PFSK-1 (cell line): ENCODE data around the gene GPNMB.

Experiments
- FOXP2 ChIP-seq: optimal IDR thresholded peaks from 2 replicates; pipeline ENCODE3; 2011; ENCODE audit warnings: borderline replicate concordance, control low read depth, inconsistent platforms; ENCODE audit not compliant: insufficient read depth; ENCODE audit errors: extremely low read length, extremely low read depth
- POLR2AphosphoS5 ChIP-seq: IDR thresholded peaks from 2 replicates; pipeline ENCODE4 v1.6.1; 2012; ENCODE audit warnings: low read depth, mild to moderate bottlenecking, control low read depth, low read length, moderate library complexity
- SIN3A ChIP-seq: IDR thresholded peaks from 2 replicates; pipeline ENCODE4 v1.6.1; 2012; ENCODE audit warnings: mild to moderate bottlenecking, low read length, moderate library complexity, borderline replicate concordance; ENCODE audit not compliant: insufficient read depth
- TAF1 ChIP-seq: IDR thresholded peaks from 2 replicates; pipeline ENCODE4 v1.6.1; 2012; ENCODE audit warnings: low read length, control low read depth, borderline replicate concordance; ENCODE audit not compliant: insufficient read depth
- TF ChIP-seq, protein P1 (sequence below), 2 experiments: IDR thresholded peaks; 2 replicates each; pipeline versions ENCODE4 v1.6.1 to v1.8.0; 2011 to 2012; ENCODE audit warnings: low read depth in 2 of 2, low read length in 2 of 2, control low read depth in 1 of 2, inconsistent platforms in 1 of 2, mild to moderate bottlenecking in 1 of 2, moderate library complexity in 1 of 2; ENCODE audit not compliant: insufficient read depth in 1 of 2

DNA sequence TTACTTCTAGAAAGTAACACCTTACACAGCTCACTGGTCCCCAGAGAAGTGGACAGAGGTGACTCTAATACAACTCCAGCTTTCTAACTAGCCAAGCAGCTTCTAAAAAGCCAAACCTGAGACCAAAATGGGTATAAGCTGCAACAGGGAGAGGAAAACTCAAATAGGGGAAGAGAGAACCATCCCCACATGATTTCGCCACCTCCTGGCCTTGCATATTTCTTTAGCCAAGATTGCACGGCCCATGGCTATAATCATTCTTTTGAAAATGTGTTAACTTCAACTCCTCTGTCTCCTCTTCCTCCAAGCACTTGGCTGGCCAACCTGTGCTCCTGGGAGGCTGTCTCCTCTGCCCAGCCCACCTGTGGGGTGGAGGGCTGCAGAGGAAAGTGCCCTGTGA lies 36.1 kb upstream of the GPNMB start:
- TF ChIP-seq POLR2AphosphoS5 = no peak
- TF ChIP-seq, protein P1, sequence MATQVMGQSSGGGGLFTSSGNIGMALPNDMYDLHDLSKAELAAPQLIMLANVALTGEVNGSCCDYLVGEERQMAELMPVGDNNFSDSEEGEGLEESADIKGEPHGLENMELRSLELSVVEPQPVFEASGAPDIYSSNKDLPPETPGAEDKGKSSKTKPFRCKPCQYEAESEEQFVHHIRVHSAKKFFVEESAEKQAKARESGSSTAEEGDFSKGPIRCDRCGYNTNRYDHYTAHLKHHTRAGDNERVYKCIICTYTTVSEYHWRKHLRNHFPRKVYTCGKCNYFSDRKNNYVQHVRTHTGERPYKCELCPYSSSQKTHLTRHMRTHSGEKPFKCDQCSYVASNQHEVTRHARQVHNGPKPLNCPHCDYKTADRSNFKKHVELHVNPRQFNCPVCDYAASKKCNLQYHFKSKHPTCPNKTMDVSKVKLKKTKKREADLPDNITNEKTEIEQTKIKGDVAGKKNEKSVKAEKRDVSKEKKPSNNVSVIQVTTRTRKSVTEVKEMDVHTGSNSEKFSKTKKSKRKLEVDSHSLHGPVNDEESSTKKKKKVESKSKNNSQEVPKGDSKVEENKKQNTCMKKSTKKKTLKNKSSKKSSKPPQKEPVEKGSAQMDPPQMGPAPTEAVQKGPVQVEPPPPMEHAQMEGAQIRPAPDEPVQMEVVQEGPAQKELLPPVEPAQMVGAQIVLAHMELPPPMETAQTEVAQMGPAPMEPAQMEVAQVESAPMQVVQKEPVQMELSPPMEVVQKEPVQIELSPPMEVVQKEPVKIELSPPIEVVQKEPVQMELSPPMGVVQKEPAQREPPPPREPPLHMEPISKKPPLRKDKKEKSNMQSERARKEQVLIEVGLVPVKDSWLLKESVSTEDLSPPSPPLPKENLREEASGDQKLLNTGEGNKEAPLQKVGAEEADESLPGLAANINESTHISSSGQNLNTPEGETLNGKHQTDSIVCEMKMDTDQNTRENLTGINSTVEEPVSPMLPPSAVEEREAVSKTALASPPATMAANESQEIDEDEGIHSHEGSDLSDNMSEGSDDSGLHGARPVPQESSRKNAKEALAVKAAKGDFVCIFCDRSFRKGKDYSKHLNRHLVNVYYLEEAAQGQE (IDR thresholded peaks at IDR 0.05; ENCODE audit: insufficient read depth in 1 of 2, low read depth in 2 of 2, low read length in 2 of 2) = no peak
- no peak for TF ChIP-seq TAF1
- no peak for TF ChIP-seq SIN3A
- TF ChIP-seq FOXP2 = no peak
